Measurements from ENCODE around the gene NCBP1. TPM values are rescaled to one million over a fixed set of nuclear protein-coding genes. Genes with fewer than 3 reads are reported as not detected.
"Not testable (repeated sequence)": the region's sequence is repeated elsewhere in the genome, so short reads cannot be mapped to it uniquely, and the experiment has no call there.

The NCBP1 gene
- total and polyA plus RNA-seq, 7 experiments from 2014 or later = 15.9 to 42.2 (median 35.6) TPM

GRCh38 chr9:97697837-97698236 lies 64.2 kb downstream of the NCBP1 start:
- Mint-ChIP-seq H3K4me1 (peaks cover 53 to 67% (median 62%) of the 10 kb centered on the region in 7 donors), H3K36me3 (peaks cover 0 to 15% (median 3%) of the 10 kb centered on the region in 5 donors), H3K27ac (peak overlapping the region; percentile 85 to 98 (median 93)), H3K4me3 (peak overlapping the region; percentile 87 to 96 (median 90)), H3K9me3 (peaks cover 0 to 1% (median 0%) of the 10 kb centered on the region in 11 donors), H3K27me3 (peaks cover 0 to 8% (median 0%) of the 10 kb centered on the region in 5 donors)
- no peaks in the 10 kb centered on the region for H3K27me3 ChIP-seq (ENCODE audit: control insufficient read depth in 2 of 2, insufficient read depth in 2 of 2, low read length in 2 of 2)
- no peak for DNase-seq
- no peaks in the 10 kb centered on the region for H3K9me3 ChIP-seq (ENCODE audit: control insufficient read depth in 2 of 3, low read length in 3 of 3)
- peak overlapping the region; percentile 85 for H3K27ac ChIP-seq (ENCODE audit: low read depth, low read length)
- POLR2A ChIA-PET = interaction anchor here (0.9 to 4.1 kb wide), 5 partner anchors 9 to 224 kb away, joined by 4 to 27 read pairs (median 19); partner anchors contain the start of genes NCBP1, TRMO and TSTD2
- H3K4me1 ChIP-seq (ENCODE audit: control insufficient read depth in 2 of 2, insufficient read depth in 2 of 2, low read length in 2 of 2) = peaks cover 32 to 38% of the 10 kb centered on the region in 2 donors
- H3K4me3 ChIP-seq (ENCODE audit: low read length) = peak overlapping the region; percentile 68
- intact Hi-C loops (cut with micrococcal nuclease) = loop anchor here (1.0 to 5.0 kb wide), 15 partner anchors 12 to 559 kb away; partner anchors contain the start of genes NCBP1 (in 2 of the 2), TBC1D2 (in 2 of the 2), TDRD7 (in 2 of the 2) and TRMO (in 2 of the 2)
- CTCF ChIA-PET = no interaction called here
- ATAC-seq = no peak
- peaks cover 0 to 3% (median 0%) of the 10 kb centered on the region in 3 experiments for H3K36me3 ChIP-seq (ENCODE audit: control insufficient read depth in 2 of 3, insufficient read depth in 3 of 3, low read length in 3 of 3)

GRCh38 chr9:97698865-97699264 lies 65.2 kb downstream of the NCBP1 start:
- Histone ChIP-seq H3K9me3 (ENCODE audit: control insufficient read depth in 2 of 3, low read length in 3 of 3) (no peaks in the 10 kb centered on the region), H3K4me1 (ENCODE audit: control insufficient read depth in 2 of 2, insufficient read depth in 2 of 2, low read length in 2 of 2) (peaks cover 32 to 36% of the 10 kb centered on the region in 2 donors), H3K36me3 (ENCODE audit: control insufficient read depth in 2 of 3, insufficient read depth in 3 of 3, low read length in 3 of 3) (peaks cover 0 to 3% (median 0%) of the 10 kb centered on the region in 3 experiments), H3K27me3 (ENCODE audit: control insufficient read depth in 2 of 2, insufficient read depth in 2 of 2, low read length in 2 of 2) (no peaks in the 10 kb centered on the region), H3K4me3 (ENCODE audit: low read length) (no peak overlapping the region), H3K27ac (ENCODE audit: low read depth, low read length) (no peak overlapping the region)
- peak overlapping the region in 5 of 10 donors; percentile 36 to 96 (median 74) for H3K4me3 Mint-ChIP-seq
- H3K4me1 Mint-ChIP-seq = peaks cover 43 to 56% (median 54%) of the 10 kb centered on the region in 7 donors
- intact Hi-C loops (cut with micrococcal nuclease) = loop anchor here (5.0 kb wide), 5 partner anchors 103 to 558 kb away; partner anchors contain the start of genes TDRD7 (in 2 of the 2), FOXE1 (in 1 of the 2) and TBC1D2 (in 1 of the 2)
- H3K27ac Mint-ChIP-seq = peak overlapping the region in 7 of 9 donors; percentile 30 to 97 (median 81)
- H3K36me3 Mint-ChIP-seq = peaks cover 0 to 9% (median 0%) of the 10 kb centered on the region in 5 donors
- H3K9me3 Mint-ChIP-seq = peaks cover 0 to 1% (median 0%) of the 10 kb centered on the region in 11 donors
- ATAC-seq = no peak
- DNase-seq = no peak
- ChIA-PET CTCF (interaction anchor here (1.1 kb wide), 1 partner anchor 207 kb away, joined by 3 read pairs; no protein-coding TSS in a partner anchor), POLR2A (interaction anchor here (3.6 to 4.1 kb wide), 3 partner anchors 11 to 223 kb away, joined by 16 to 27 read pairs (median 19); partner anchors contain the start of gene TRMO)
- peaks cover 0 to 8% (median 0%) of the 10 kb centered on the region in 5 donors for H3K27me3 Mint-ChIP-seq

DNA sequence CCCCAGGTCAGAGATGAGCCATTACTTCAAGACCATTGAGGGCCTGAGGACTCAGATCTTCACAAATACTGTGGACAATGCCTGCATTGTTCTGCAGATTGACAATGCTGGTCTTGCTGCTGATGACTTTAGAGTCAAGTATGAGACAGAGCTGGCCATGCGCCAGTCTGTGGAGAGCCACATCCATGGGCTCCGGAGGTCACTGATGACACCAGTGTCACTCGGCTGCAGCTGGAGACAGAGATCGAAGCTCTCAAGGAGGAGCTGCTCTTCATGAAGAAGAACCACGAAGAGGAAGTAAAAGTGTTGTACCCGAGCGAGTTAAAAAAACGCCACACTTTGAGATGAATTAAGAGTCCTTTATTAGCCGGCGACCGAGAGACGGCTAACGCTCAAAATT lies 65.7 kb downstream of the NCBP1 start:
- peaks cover 32% of the 10 kb centered on the region in 2 donors for H3K4me1 ChIP-seq (ENCODE audit: control insufficient read depth in 2 of 2, insufficient read depth in 2 of 2, low read length in 2 of 2)
- not testable (repeated sequence) for H3K27me3 Mint-ChIP-seq; H3K9me3 Mint-ChIP-seq; DNase-seq; H3K9me3 ChIP-seq (ENCODE audit: control insufficient read depth in 2 of 3, low read length in 3 of 3); H3K4me3 ChIP-seq (ENCODE audit: low read length); ATAC-seq; H3K36me3 Mint-ChIP-seq; H3K27me3 ChIP-seq (ENCODE audit: control insufficient read depth in 2 of 2, insufficient read depth in 2 of 2, low read length in 2 of 2); H3K27ac ChIP-seq (ENCODE audit: low read depth, low read length); H3K36me3 ChIP-seq (ENCODE audit: control insufficient read depth in 2 of 3, insufficient read depth in 3 of 3, low read length in 3 of 3)
- CTCF ChIA-PET = interaction anchor here (1.1 kb wide), 2 partner anchors 207 to 222 kb away, joined by 3 read pairs; no protein-coding TSS in a partner anchor
- POLR2A ChIA-PET = interaction anchor here (3.6 to 4.1 kb wide), 3 partner anchors 11 to 222 kb away, joined by 16 to 27 read pairs (median 19); partner anchors contain the start of gene TRMO
- Mint-ChIP-seq H3K4me1 (peaks cover 39 to 53% (median 52%) of the 10 kb centered on the region in 7 donors), H3K27ac (peak overlapping the region in 7 of 9 donors; percentile 63 to 97 (median 69)), H3K4me3 (peak overlapping the region in 9 of 10 donors; percentile 18 to 96 (median 68))
- intact Hi-C loops (cut with micrococcal nuclease) = loop anchor here (5.0 kb wide), 5 partner anchors 103 to 558 kb away; partner anchors contain the start of genes TDRD7 (in 2 of the 2), FOXE1 (in 1 of the 2) and TBC1D2 (in 1 of the 2)

DNA sequence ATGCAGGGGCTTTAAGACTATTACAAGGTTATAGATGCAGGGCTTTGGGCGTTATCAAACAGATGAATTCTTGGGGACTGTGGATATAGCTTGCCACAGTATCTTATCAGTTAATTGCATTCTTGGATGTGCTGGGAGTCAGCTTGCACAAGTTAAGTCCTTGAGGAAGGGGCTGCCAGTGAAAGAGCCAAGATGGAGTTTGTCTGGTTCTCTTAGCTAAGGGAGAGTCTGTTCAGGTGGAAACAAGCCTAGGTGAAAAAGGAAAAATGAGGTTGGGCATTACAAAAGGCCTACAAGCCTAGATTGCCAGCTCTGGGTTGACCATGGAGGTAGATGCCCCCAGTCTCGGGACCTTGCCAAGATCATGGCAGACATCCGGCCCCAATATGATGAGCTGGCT lies 66.2 kb downstream of the NCBP1 start:
- H3K27me3 Mint-ChIP-seq; H3K9me3 ChIP-seq (ENCODE audit: control insufficient read depth in 2 of 3, low read length in 3 of 3); H3K27ac ChIP-seq (ENCODE audit: low read depth, low read length); ATAC-seq; H3K36me3 ChIP-seq (ENCODE audit: control insufficient read depth in 2 of 3, insufficient read depth in 3 of 3, low read length in 3 of 3); H3K4me3 ChIP-seq (ENCODE audit: low read length); H3K27me3 ChIP-seq (ENCODE audit: control insufficient read depth in 2 of 2, insufficient read depth in 2 of 2, low read length in 2 of 2); DNase-seq; H3K36me3 Mint-ChIP-seq; H3K9me3 Mint-ChIP-seq: not testable (repeated sequence)
- ChIA-PET CTCF (interaction anchor here (1.1 kb wide), 2 partner anchors 206 to 222 kb away, joined by 3 read pairs; no protein-coding TSS in a partner anchor), POLR2A (interaction anchor here (1.2 to 4.1 kb wide), 2 partner anchors 12 to 205 kb away, joined by 4 to 16 read pairs; no protein-coding TSS in a partner anchor)
- H3K4me1 Mint-ChIP-seq = peaks cover 35 to 53% (median 46%) of the 10 kb centered on the region in 7 donors
- peak overlapping the region in 6 of 10 donors; percentile 61 to 96 (median 76) for H3K4me3 Mint-ChIP-seq
- intact Hi-C loops (cut with micrococcal nuclease) = loop anchor here (5.0 kb wide), 5 partner anchors 102 to 557 kb away; partner anchors contain the start of genes TDRD7 (in 2 of the 2), FOXE1 (in 1 of the 2) and TBC1D2 (in 1 of the 2)
- H3K4me1 ChIP-seq (ENCODE audit: control insufficient read depth in 2 of 2, insufficient read depth in 2 of 2, low read length in 2 of 2) = peaks cover 26 to 27% of the 10 kb centered on the region in 2 donors
- H3K27ac Mint-ChIP-seq = peak overlapping the region in 6 of 9 donors; percentile 63 to 97 (median 69)

- intact Hi-C loops (cut with micrococcal nuclease) = no loop called here
- H3K27me3 Mint-ChIP-seq = peaks cover 0 to 23% (median 7%) of the 10 kb centered on the region in 5 donors
These were observed 70.1 kb downstream of the NCBP1 start for GRCh38 chr9:97703437-97704344.

GRCh38 chr9:97704345-97704677 lies 70.7 kb downstream of the NCBP1 start:
- no peaks in the 10 kb centered on the region for H3K9me3 Mint-ChIP-seq
- ChIA-PET CTCF (no interaction called here), POLR2A (no interaction called here)
- H3K4me1 Mint-ChIP-seq = peaks cover 6 to 33% (median 9%) of the 10 kb centered on the region in 7 donors
- H3K36me3 Mint-ChIP-seq = peaks cover 0 to 6% (median 0%) of the 10 kb centered on the region in 5 donors
- Histone ChIP-seq H3K4me1 (ENCODE audit: control insufficient read depth in 2 of 2, insufficient read depth in 2 of 2, low read length in 2 of 2) (peaks cover 0 to 13% of the 10 kb centered on the region in 2 donors), H3K27ac (ENCODE audit: low read depth, low read length) (no peak overlapping the region), H3K4me3 (ENCODE audit: low read length) (no peak overlapping the region), H3K27me3 (ENCODE audit: control insufficient read depth in 2 of 2, insufficient read depth in 2 of 2, low read length in 2 of 2) (no peaks in the 10 kb centered on the region), H3K36me3 (ENCODE audit: control insufficient read depth in 2 of 3, insufficient read depth in 3 of 3, low read length in 3 of 3) (no peaks in the 10 kb centered on the region), H3K9me3 (ENCODE audit: control insufficient read depth in 2 of 3, low read length in 3 of 3) (no peaks in the 10 kb centered on the region)
- ATAC-seq = no peak
- no peak for DNase-seq
- H3K4me3 Mint-ChIP-seq = no peak overlapping the region
- intact Hi-C loops (cut with micrococcal nuclease) = no loop called here
- peak overlapping the region in 1 of 9 donors; percentile 87 for H3K27ac Mint-ChIP-seq
- peaks cover 0 to 24% (median 8%) of the 10 kb centered on the region in 5 donors for H3K27me3 Mint-ChIP-seq

More at GRCh38 chr9:97703437-97704344, 70.1 kb downstream of the NCBP1 start:
- DNase-seq = no peak
- ChIA-PET POLR2A (interaction anchor here (0.6 kb wide), 1 partner anchor 59 kb away, joined by 3 read pairs; no protein-coding TSS in a partner anchor), CTCF (interaction anchor here (0.6 kb wide), 1 partner anchor 481 kb away, joined by 3 read pairs; no protein-coding TSS in a partner anchor)
- peaks cover 12 to 35% (median 13%) of the 10 kb centered on the region in 7 donors for H3K4me1 Mint-ChIP-seq
- no peaks in the 10 kb centered on the region for H3K9me3 Mint-ChIP-seq
- no peak for ATAC-seq
- no peak overlapping the region for H3K27ac ChIP-seq (ENCODE audit: low read depth, low read length)
- H3K27me3 ChIP-seq (ENCODE audit: control insufficient read depth in 2 of 2, insufficient read depth in 2 of 2, low read length in 2 of 2) = no peaks in the 10 kb centered on the region
- peaks cover 0 to 6% (median 0%) of the 10 kb centered on the region in 5 donors for H3K36me3 Mint-ChIP-seq
- no peaks in the 10 kb centered on the region for H3K36me3 ChIP-seq (ENCODE audit: control insufficient read depth in 2 of 3, insufficient read depth in 3 of 3, low read length in 3 of 3)
- no peak overlapping the region for H3K4me3 ChIP-seq (ENCODE audit: low read length)
- H3K9me3 ChIP-seq (ENCODE audit: control insufficient read depth in 2 of 3, low read length in 3 of 3) = no peaks in the 10 kb centered on the region
- peak overlapping the region in 1 of 10 donors; percentile 45 for H3K4me3 Mint-ChIP-seq
- peak overlapping the region in 1 of 9 donors; percentile 87 for H3K27ac Mint-ChIP-seq
- H3K4me1 ChIP-seq (ENCODE audit: control insufficient read depth in 2 of 2, insufficient read depth in 2 of 2, low read length in 2 of 2) = peaks cover 6 to 13% of the 10 kb centered on the region in 2 donors
